ENCODE results near the gene SYNPO2L.
"Not testable (repeated sequence)": the region's sequence is repeated elsewhere in the genome, so short reads cannot be mapped to it uniquely, and the experiment has no call there.

SYNPO2L gene, protein sequence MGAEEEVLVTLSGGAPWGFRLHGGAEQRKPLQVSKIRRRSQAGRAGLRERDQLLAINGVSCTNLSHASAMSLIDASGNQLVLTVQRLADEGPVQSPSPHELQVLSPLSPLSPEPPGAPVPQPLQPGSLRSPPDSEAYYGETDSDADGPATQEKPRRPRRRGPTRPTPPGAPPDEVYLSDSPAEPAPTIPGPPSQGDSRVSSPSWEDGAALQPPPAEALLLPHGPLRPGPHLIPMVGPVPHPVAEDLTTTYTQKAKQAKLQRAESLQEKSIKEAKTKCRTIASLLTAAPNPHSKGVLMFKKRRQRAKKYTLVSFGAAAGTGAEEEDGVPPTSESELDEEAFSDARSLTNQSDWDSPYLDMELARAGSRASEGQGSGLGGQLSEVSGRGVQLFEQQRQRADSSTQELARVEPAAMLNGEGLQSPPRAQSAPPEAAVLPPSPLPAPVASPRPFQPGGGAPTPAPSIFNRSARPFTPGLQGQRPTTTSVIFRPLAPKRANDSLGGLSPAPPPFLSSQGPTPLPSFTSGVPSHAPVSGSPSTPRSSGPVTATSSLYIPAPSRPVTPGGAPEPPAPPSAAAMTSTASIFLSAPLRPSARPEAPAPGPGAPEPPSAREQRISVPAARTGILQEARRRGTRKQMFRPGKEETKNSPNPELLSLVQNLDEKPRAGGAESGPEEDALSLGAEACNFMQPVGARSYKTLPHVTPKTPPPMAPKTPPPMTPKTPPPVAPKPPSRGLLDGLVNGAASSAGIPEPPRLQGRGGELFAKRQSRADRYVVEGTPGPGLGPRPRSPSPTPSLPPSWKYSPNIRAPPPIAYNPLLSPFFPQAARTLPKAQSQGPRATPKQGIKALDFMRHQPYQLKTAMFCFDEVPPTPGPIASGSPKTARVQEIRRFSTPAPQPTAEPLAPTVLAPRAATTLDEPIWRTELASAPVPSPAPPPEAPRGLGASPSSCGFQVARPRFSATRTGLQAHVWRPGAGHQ

DNA sequence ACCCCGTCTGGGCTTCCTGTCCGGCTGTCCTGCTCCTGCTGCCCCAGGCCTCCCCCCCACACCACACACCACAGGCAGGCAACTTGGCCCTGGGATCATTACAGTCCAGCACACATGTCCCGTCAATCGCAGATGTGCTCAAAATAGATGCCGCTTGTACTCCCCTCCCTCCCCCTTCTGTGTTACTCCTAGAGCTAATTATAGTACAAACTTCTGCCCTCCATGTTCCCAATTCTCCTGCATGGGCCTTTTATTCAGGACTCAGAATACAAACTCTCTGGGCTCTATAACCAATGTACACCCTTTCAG is at the start of gene SYNPO2L:
TSS of gene SYNPO2L (minus strand) at position 40 of the 309 bp plus-strand sequence. CDS start 107 bp downstream, outside the sequence.
- no peak for DNase-seq (ENCODE audit: extremely low read depth in 1 of 2, low read depth in 1 of 2)

DNA sequence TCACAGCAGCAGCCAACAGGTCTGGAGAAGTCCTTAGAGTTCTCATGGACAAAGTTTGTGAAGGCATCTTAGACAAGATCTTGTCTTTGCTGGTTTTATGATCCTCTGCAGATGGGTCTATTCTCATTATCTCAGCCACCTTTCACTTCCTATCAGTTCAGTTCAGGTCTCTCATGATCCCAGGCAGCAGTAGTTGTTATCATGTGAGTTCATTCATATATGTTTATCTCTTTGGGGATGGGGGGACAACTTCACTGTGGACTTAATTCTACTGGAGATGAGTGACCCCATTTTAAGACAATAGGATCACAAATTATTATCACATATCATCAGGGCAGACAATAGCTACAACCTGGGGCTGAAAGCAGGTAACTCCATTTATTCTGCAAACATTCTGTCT is 48.1 kb upstream of the SYNPO2L start:
- not testable (repeated sequence) for DNase-seq (ENCODE audit: extremely low read depth in 1 of 2, low read depth in 1 of 2)

DNA sequence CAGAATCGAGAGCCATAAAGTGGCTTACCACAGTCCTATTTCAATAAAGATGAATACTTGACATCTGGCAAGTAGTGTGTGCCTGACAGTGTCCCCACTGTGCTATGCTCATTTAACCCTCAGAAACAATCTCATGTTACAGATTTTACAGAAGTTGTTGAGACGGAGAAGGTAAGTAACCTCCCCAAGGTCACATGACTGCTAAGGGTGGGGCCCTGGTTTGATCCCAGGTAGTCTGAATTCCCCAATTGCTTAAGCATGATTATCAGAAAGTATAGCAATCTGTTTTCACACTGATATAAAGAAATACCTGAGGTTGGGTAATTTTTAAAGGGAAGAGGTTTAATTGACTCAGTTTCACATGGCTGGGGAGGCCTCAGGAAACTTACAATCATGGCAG is 43.0 kb upstream of the SYNPO2L start:
- not testable (repeated sequence) for DNase-seq (ENCODE audit: extremely low read depth in 1 of 2, low read depth in 1 of 2)

DNA sequence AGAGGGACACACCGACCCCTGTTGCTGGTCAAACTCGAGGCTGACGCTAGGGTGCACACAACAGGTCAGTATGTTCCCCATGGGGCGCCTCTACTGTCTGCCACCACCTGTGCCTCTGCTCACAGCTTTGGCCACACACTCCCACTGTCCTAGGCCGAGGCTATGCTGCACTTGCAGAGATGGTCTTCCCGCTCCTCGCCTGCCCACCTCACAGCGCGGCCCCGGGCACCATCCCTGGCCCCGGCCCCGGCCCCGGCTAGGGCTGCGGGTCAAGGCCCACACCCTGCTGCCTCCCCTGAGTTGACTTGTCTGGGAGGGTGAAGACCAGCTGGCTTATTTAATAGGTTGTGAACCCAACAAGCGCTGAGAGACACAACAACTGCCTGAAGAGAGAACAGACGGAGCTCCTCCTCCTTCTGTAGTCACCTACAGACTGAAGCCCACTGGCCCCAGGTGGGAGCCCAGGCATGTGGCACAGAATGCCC is 41.9 kb upstream of the SYNPO2L start, which contains the start of gene AGAP5:
TSS of gene AGAP5 (minus strand) at position 435 of the 485 bp plus-strand sequence. CDS start at position 81, 354 bp downstream.
- not testable (repeated sequence) for DNase-seq (ENCODE audit: extremely low read depth in 1 of 2, low read depth in 1 of 2)

DNA sequence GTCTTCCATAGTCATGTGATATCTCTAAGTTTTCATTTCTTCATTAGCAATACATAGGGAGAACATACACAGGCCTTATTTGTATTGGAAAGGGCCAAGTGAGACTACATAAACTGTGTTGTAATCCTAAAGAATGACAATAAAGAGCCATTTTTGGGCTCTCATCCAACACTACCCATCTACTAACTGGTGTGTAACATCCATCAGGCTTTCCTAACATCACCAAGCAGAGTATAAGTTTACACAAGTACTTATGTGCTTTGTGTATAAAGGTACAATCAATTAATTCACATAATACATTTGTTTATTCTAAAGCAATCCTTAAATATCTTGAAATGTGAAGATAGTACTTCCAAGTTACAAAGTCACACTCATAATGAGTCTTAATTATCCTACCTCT is 39.5 kb upstream of the SYNPO2L start:
- not testable (repeated sequence) for DNase-seq (ENCODE audit: extremely low read depth in 1 of 2, low read depth in 1 of 2)

DNA sequence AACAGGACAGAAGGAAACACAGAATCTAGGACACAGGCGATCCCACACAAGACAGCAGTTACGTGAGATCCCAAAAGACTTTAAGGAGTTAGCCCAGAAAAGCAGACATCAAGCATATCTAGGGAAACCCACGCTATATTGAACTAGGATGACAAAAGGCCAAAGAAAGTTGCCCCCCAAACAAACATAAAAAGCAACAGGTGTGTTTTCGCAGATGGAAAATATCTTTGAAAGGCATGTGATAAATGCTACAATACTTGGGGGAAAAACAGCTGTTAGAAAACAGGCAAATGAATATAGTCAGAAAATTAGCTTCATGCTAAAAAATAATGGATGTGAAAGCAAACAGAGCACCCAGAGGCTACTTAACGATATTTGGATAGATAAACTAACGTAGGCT is 34.9 kb upstream of the SYNPO2L start:
- DNase-seq (ENCODE audit: extremely low read depth in 1 of 2, low read depth in 1 of 2) = not testable (repeated sequence)

DNA sequence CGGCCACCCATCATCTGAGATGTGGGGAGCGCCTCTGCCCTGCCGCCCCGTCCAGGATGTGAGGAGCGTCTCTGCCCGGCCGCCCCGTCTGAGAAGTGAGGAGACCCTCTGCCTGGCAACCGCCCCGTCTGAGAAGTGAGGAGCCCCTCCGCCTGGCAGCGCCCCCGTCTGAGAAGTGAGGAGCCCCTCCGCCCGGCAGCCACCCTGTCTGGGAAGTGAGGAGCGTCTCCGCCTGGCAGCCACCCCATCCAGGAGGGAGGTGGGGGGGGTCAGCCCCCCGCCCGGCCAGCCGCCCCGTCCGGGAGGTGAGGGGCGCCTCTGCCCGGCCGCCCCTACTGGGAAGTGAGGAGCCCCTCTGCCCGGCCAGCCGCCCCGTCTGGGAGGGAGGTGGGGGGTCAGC is 33.8 kb upstream of the SYNPO2L start:
- DNase-seq (ENCODE audit: extremely low read depth in 1 of 2, low read depth in 1 of 2) = not testable (repeated sequence)

DNA sequence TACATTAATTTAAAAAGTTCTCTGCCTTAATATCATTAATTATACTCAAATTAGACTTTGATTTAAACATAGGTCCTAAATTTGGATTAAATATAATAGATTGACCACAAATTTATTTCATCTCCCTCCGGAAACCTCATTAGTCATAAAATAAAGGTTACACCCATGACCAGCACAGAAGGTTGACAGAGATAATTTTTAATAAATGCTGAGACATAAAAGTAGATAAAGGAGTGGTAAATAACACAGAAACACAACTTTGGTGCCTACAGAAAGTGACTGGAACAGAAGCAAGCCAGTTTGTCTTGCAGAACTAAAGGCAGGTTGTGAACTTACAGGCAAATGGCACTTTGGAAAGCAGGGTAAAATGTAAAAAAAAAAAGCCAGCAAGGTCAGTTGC is 31.8 kb upstream of the SYNPO2L start:
- DNase-seq (ENCODE audit: extremely low read depth in 1 of 2, low read depth in 1 of 2) = not testable (repeated sequence)

DNA sequence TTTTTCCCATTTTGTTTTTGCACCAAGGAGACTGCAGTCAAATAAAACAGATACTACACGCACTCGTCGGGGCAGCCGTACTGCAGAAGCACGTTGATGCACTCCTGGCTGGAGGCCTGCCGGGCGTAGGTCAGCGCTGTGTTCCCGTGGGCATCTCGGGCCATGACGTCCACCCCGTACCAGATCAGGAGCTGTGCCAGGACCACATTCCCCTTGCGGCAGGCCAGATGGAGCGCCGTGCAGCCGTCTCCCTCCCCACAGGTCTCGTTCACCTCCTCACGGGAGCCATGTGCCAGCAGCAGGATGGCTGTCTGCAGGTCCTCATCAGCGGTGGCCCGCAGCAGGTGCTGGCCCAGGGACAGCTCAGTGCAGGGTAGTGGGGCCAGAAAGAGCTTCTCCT is 18.7 kb upstream of the SYNPO2L start:
- not testable (repeated sequence) for DNase-seq (ENCODE audit: extremely low read depth in 1 of 2, low read depth in 1 of 2)

DNA sequence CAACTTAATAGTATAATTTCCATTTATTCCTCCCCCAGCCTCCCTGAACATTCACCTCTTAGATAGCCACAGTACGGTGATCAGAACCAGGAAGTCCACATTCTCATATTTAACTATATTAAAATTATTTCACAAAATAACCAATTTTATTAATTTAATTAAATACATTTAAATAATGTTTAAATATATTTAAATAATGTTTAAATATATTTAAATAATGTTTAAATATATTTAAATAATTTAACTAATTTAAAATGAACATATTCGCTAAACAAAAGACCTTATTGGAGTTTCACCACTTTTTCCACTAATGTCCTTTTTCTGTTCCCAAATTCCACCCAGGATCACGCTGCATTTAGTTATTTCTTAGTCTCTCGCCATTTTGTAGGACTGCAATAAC is 12.5 kb upstream of the SYNPO2L start:
- DNase-seq (ENCODE audit: extremely low read depth in 1 of 2, low read depth in 1 of 2) = not testable (repeated sequence)

DNA sequence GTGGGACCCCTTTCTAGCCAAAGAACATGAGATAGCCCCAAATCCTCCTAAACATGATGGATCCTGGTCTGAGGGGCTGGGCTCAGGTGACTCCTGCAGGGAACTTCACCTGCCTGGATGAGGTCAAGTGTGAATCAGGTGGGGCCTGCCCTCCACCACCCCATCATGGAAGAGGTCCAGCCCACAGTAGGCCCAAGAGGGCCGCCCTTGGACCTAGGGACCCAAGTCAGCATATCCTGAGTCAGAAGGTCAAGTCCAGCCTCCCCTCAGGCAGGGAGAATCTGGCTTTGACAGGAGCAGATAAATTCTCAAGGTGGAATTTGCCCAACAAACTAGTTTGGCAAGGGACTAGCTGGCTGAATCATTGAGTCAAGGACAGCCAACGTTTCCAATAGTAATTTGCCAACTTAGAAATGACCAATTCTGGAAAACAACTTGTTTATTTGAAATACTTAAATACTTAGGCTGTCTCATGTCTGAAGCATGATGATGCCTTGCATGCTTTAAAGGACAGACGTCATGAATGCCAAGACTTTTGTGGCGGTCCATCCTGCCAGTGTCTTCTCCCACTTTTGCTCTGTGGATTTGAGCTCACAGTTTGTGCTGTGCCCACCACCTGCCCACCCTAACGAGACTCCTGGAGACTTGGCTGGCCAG is 10.5 kb upstream of the SYNPO2L start:
- not testable (repeated sequence) for DNase-seq (ENCODE audit: extremely low read depth in 1 of 2, low read depth in 1 of 2)

DNA sequence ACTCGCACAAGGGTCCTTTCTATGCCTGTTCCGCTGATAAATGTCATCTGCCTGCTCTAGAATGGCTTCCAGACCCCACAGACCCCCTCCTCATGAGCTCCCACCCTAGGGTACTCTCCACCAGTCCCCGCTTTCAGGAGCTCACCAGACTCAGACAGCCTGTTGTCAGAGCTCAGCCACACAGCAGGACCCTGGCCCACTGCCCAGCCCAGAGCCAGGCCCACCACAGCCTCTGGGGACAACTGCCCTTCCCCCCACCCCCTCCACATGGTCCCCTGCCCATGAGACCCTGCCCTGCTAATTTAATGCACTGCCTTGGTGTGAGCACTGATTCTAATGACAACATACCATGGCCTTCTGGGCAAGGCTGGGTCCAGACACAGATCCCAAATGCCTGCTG is 9.8 kb upstream of the SYNPO2L start:
- DNase-seq (ENCODE audit: extremely low read depth in 1 of 2, low read depth in 1 of 2) = not testable (repeated sequence)

DNA sequence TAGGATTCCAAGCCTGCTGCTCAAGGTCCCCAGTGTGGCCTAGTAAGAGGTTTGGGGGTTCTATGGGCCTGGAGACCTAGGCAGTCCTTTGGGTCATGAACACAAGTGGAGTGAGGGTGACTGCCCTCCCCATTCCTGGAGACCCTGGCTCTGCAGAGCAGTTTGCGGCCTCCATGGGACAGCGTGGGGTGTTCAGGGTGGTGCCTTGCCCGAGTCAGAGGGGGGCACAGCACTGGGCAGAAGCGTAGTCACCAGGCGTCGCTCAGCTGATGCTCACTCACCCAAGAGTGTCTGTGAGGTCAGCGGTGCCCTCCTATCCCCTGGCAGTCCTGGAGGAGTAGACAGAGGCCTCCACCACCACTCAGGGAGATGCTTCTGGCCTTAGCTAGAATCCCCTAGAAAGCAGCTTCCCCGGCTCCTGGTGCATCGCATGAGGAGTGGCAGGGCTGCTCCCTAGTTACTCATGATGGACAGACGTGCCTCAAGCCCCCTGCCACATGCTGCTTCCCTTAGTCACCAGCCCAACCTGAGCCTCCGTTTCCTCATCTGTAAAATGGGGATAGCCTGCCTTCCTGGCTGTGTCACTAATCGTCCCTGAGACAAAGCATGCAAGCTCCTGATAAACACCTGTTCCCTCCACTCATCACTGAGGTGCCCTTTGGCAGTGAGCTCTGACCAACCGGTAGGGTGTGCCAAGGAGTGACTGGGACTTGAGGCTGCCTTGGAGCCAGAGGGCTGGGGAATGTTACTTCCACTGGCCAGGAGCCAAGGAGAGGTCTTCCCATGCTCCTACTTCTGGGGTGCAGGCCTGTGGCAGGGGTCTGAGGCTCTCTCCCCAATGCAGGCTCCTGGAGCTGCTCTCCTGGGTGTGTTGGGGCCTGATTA is 8.6 kb upstream of the SYNPO2L start:
- DNase-seq (ENCODE audit: extremely low read depth in 1 of 2, low read depth in 1 of 2) = not testable (repeated sequence)

DNA sequence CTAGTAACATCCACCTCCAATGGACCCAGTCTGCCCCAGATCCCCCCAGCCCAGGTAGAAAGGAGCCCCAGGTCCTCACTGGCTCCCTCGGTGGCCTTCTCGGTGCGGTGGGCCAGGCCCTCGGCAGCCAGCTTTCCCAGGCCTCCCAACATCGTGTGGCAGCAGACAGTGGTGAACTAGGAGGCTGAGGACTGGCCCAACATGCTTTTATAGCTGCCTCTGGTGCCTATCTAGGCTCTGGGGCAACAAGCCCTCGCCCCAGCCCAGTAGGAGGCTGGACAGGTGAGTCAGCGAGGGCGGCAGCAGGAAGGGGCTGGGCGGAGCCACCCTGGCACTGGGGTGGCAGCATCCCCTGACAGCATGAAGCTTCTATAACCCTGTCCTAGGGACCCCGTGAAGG is 7.8 kb upstream of the SYNPO2L start:
- DNase-seq (ENCODE audit: extremely low read depth in 1 of 2, low read depth in 1 of 2) = not testable (repeated sequence)

DNA sequence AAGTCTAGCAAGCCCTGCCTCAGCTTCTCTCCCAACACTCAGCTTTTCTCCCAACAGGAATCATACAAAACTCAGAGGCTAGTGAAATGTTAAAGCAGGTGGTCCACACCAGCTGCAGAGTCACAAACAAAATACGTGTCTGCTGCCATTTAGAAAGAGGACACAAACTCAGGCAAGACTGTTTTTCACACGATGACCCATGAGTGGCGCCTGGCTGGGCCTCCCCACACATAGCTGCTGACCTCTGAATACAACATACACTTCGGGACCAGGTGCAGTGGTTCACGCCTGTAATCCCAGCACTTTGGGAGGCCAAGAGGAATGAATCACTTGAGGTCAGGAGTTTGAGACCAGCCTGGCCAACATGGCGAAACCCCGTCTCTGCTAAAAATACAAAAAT is 6.9 kb upstream of the SYNPO2L start:
- not testable (repeated sequence) for DNase-seq (ENCODE audit: extremely low read depth in 1 of 2, low read depth in 1 of 2)

DNA sequence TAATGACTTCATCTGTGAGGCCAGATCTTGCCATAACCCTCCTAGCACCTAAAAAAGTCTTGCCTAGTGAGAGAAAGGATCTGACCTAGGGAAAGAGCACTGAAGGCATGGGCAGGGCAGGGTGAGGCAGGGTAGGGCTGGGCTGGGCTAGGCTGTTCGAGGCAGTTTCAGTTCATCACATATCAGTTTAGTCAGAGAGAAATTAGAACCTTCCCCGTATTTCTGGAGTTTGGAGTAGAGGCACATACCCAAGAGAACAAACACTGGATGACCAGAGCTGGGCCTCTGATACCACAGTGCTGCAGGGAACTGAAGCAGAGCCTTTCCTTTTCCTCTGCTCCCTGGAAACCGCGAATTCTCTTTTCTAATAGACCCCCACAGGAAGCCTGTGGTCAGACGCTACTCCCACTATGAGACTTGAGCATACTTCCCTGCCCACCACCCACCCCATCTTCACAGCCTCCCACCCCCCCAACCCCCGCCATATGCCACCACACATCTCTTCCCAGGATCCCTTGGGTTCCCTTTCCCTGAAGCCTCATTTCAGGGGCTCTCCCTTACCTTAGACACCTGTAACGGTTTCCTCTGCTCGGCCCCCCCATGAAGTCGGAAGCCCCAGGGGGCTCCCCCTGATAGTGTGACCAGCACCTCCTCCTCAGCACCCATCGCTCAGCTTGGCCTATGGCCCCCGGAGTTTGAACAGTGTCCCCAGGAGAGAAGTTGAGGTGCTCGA is 406 bp downstream of the SYNPO2L start:
- no peak for DNase-seq (ENCODE audit: extremely low read depth in 1 of 2, low read depth in 1 of 2)

DNA sequence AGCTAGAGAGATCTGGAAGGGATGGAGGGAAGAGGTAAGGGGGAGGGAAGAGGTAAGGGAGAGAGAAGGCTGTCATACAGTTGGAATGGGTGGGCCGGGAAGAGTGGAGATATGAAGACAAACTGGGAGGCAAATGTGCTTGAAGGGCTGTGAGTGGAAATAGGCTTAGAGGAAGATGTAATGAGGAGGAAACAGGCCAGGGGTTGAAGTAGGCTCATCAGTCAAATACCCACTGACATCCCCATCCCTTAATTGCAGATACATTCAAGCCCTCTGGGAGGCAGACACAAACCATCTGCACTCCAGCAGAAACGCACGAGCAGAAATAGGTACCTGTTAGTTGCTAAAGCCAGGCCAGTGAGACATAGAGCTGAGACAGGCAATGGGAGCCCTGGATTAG is 2.1 kb downstream of the SYNPO2L start:
- DNase-seq (ENCODE audit: extremely low read depth in 1 of 2, low read depth in 1 of 2) = no peak

DNA sequence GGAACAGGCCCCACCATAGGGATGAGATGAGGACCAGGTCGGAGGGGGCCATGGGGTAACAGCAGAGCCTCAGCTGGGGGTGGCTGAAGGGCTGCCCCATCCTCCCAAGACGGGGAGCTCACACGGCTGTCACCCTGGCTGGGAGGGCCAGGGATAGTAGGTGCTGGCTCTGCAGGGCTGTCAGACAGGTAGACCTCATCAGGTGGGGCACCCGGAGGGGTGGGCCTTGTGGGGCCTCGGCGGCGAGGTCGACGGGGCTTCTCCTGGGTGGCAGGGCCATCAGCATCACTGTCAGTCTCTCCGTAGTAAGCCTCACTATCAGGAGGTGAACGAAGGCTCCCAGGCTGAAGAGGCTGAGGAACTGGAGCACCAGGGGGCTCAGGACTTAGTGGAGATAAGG is 2.6 kb downstream of the SYNPO2L start:
- DNase-seq (ENCODE audit: extremely low read depth in 1 of 2, low read depth in 1 of 2) = no peak
